HEK293T (cell line): ENCODE data around the gene TTC28.

Source experiments
- CTCF ChIA-PET: fragments of 350-600 bp; formaldehyde crosslinking; extraction: SDS; loops from one replicate; lab custom pipeline; 2021; ENCODE audit warnings: antibody characterized with exemption, inconsistent platforms; lab: Yijun Ruan, JAX
- POLR2A ChIA-PET: fragments of 350-600 bp; formaldehyde crosslinking; extraction: SDS; loops from one replicate; lab custom pipeline; 2020; ENCODE audit warnings: antibody characterized with exemption, inconsistent platforms; lab: Yijun Ruan, JAX
- DNase-seq: peaks from one replicate; pipeline ENCODE4 v3.0.0; 2012; ENCODE audit warnings: mixed read lengths; ENCODE audit errors: extremely low spot score
- ARNT ChIP-seq: fragments of 450-650 bp; IDR thresholded peaks from 2 replicates; pipeline ENCODE4 v1.6.1; 2017; ENCODE audit warnings: mild to moderate bottlenecking
- BHLHE40 ChIP-seq: fragments of 450-650 bp; IDR thresholded peaks from 2 replicates; pipeline ENCODE4 v1.6.1; 2016; ENCODE audit warnings: mild to moderate bottlenecking, moderate library complexity, borderline replicate concordance
- CTBP1 ChIP-seq: fragments of 450-650 bp; IDR thresholded peaks from 2 replicates; pipeline ENCODE4 v1.6.1; 2016; ENCODE audit warnings: borderline replicate concordance
- ELF4 ChIP-seq: fragments of 450-650 bp; IDR thresholded peaks from 2 replicates; pipeline ENCODE4 v1.6.1; 2017; ENCODE audit warnings: antibody characterized with exemption
- FOXA1 ChIP-seq: fragments of 450-650 bp; IDR thresholded peaks from 2 replicates; pipeline ENCODE4 v1.6.1; 2016; ENCODE audit warnings: mild to moderate bottlenecking
- FOXK2 ChIP-seq: fragments of 450-650 bp; IDR thresholded peaks from 2 replicates; pipeline ENCODE4 v1.6.1; 2016; ENCODE audit warnings: mild to moderate bottlenecking
- FOXM1 ChIP-seq: fragments of 450-650 bp; IDR thresholded peaks from 2 replicates; pipeline ENCODE4 v1.6.1; 2017; ENCODE audit warnings: mild to moderate bottlenecking, borderline replicate concordance
- HDGF ChIP-seq: fragments of 450-650 bp; IDR thresholded peaks from 2 replicates; pipeline ENCODE4 v1.6.1; 2017; ENCODE audit warnings: antibody characterized with exemption, borderline replicate concordance
- L3MBTL2 ChIP-seq: fragments of 450-650 bp; conservative IDR thresholded peaks from 2 replicates; pipeline ENCODE4 v1.6.1; 2016; ENCODE audit warnings: mild to moderate bottlenecking
- LEF1 ChIP-seq: fragments of 450-650 bp; IDR thresholded peaks from 2 replicates; pipeline ENCODE4 v1.6.1; 2017; ENCODE audit warnings: mild to moderate bottlenecking, borderline replicate concordance
- NFRKB ChIP-seq: fragments of 450-650 bp; IDR thresholded peaks from 2 replicates; pipeline ENCODE4 v1.6.1; 2016; ENCODE audit warnings: mild to moderate bottlenecking, moderate library complexity
- PKNOX1 ChIP-seq: fragments of 450-650 bp; IDR thresholded peaks from 2 replicates; pipeline ENCODE4 v1.6.1; 2016
- SP1 ChIP-seq: fragments of 450-650 bp; IDR thresholded peaks from 2 replicates; pipeline ENCODE4 v1.6.1; 2017
- SUZ12 ChIP-seq: fragments of 450-650 bp; IDR thresholded peaks from 2 replicates; pipeline ENCODE4 v1.6.1; 2016; ENCODE audit warnings: mild to moderate bottlenecking
- TARDBP ChIP-seq: fragments of 450-650 bp; IDR thresholded peaks from 2 replicates; pipeline ENCODE4 v1.6.1; 2016
- ZNF384 ChIP-seq: fragments of 450-650 bp; IDR thresholded peaks from 2 replicates; pipeline ENCODE4 v1.6.1; 2016

The TTC28 gene

GRCh38 chr22:28260619-28261018 is 419.0 kb downstream of the TTC28 start:
- POLR2A ChIA-PET, result no interaction called here
- no peak for DNase-seq
- no peak for TF ChIP-seq L3MBTL2
- TF ChIP-seq FOXK2, result no peak
- TF ChIP-seq CTBP1, result no peak
- no peak for TF ChIP-seq PKNOX1
- TF ChIP-seq ZNF384, result no peak
- no peak for TF ChIP-seq ELF4
- TF ChIP-seq LEF1, result no peak
- TF ChIP-seq ARNT, result no peak
- no peak for TF ChIP-seq FOXM1
- TF ChIP-seq FOXA1, result no peak
- no peak for TF ChIP-seq NFRKB
- no peak for TF ChIP-seq TARDBP
- no peak for TF ChIP-seq HDGF
- no peak for TF ChIP-seq SUZ12
- no peak for TF ChIP-seq SP1
- no peak for TF ChIP-seq BHLHE40
- CTCF ChIA-PET, result no interaction called here

- ChIA-PET CTCF (interaction anchor here (0.6 kb wide), 1 partner anchor 9 kb away, joined by 3 read pairs; no protein-coding TSS in a partner anchor), POLR2A (no interaction called here)
- TF ChIP-seq ARNT, result no peak
- TF ChIP-seq FOXM1, result no peak
- no peak for TF ChIP-seq CTBP1
- no peak for TF ChIP-seq TARDBP
- no peak for TF ChIP-seq HDGF
- no peak for TF ChIP-seq ELF4
- no peak for TF ChIP-seq FOXK2
- no peak for TF ChIP-seq NFRKB
- no peak for TF ChIP-seq FOXA1
- no peak for TF ChIP-seq ZNF384
- no peak for TF ChIP-seq SP1
- no peak for TF ChIP-seq L3MBTL2
- TF ChIP-seq BHLHE40, result no peak
- TF ChIP-seq PKNOX1, result no peak
- TF ChIP-seq SUZ12, result no peak
- no peak for TF ChIP-seq LEF1
- DNase-seq, result no peak
Observed at GRCh38 chr22:28259774-28260312, 419.8 kb downstream of the TTC28 start.

GRCh38 chr22:28254396-28254795 is 425.2 kb downstream of the TTC28 start:
- TF ChIP-seq NFRKB, result no peak
- TF ChIP-seq FOXK2, result no peak
- no peak for TF ChIP-seq FOXA1
- TF ChIP-seq ZNF384, result no peak
- TF ChIP-seq PKNOX1, result no peak
- TF ChIP-seq ARNT, result no peak
- no peak for TF ChIP-seq BHLHE40
- TF ChIP-seq SP1, result no peak
- no peak for TF ChIP-seq SUZ12
- TF ChIP-seq TARDBP, result no peak
- no peak for TF ChIP-seq FOXM1
- no peak for TF ChIP-seq L3MBTL2
- no peak for TF ChIP-seq ELF4
- no peak for TF ChIP-seq CTBP1
- no peak for TF ChIP-seq HDGF
- no peak for TF ChIP-seq LEF1

GRCh38 chr22:28252539-28252938 is 427.1 kb downstream of the TTC28 start:
- ChIA-PET CTCF (interaction anchor here (0.8 to 1.1 kb wide), 2 partner anchors 10 to 336 kb away, joined by 3 to 4 read pairs; no protein-coding TSS in a partner anchor), POLR2A (no interaction called here)
- DNase-seq, result no peak
- TF ChIP-seq LEF1 (no peak), FOXA1 (no peak), CTBP1 (no peak), PKNOX1 (no peak), FOXK2 (no peak), NFRKB (no peak), FOXM1 (no peak), SP1 (no peak), HDGF (no peak), SUZ12 (no peak), L3MBTL2 (no peak), ARNT (no peak), ELF4 (no peak), BHLHE40 (no peak), TARDBP (no peak), ZNF384 (no peak)

More at GRCh38 chr22:28254396-28254795, 425.2 kb downstream of the TTC28 start:
- no peak for DNase-seq
- ChIA-PET CTCF (no interaction called here), POLR2A (no interaction called here)

GRCh38 chr22:28250036-28250695 is 429.5 kb downstream of the TTC28 start:
- CTCF ChIA-PET, result no interaction called here
- POLR2A ChIA-PET, result no interaction called here
- no peak for DNase-seq
- TF ChIP-seq SP1, result no peak
- TF ChIP-seq FOXK2, result no peak
- no peak for TF ChIP-seq L3MBTL2
- TF ChIP-seq LEF1, result no peak
- TF ChIP-seq FOXA1, result no peak
- TF ChIP-seq CTBP1, result no peak
- no peak for TF ChIP-seq TARDBP
- TF ChIP-seq ELF4, result no peak
- no peak for TF ChIP-seq SUZ12
- TF ChIP-seq PKNOX1, result no peak
- TF ChIP-seq HDGF, result no peak
- no peak for TF ChIP-seq FOXM1
